Osteocyte (in vitro differentiated cells): ENCODE data around the gene ANP32A. TPM values are rescaled to one million over a fixed set of nuclear protein-coding genes. Genes with fewer than 3 reads are reported as not detected.

Source experiments
- DNase-seq: peaks from one replicate; pipeline ENCODE4 v3.0.0; 2021; ENCODE audit warnings: mixed read lengths; ENCODE audit not compliant: unreplicated experiment; ENCODE audit errors: extremely low spot score
- H3K27ac Mint-ChIP-seq: one replicate; pipeline ENCODE4 v1.8.0; 2021; ENCODE audit warnings: mild to moderate bottlenecking, mixed read lengths; ENCODE audit not compliant: unreplicated experiment
- H3K27me3 Mint-ChIP-seq: one replicate; pipeline ENCODE4 v1.8.0; 2021; ENCODE audit warnings: mixed read lengths; ENCODE audit not compliant: unreplicated experiment
- H3K36me3 Mint-ChIP-seq: one replicate; pipeline ENCODE4 v1.8.0; 2021; ENCODE audit warnings: mixed read lengths; ENCODE audit not compliant: unreplicated experiment
- H3K4me1 Mint-ChIP-seq: one replicate; pipeline ENCODE4 v1.8.0; 2021; ENCODE audit warnings: mixed read lengths; ENCODE audit not compliant: unreplicated experiment
- H3K4me3 Mint-ChIP-seq: one replicate; pipeline ENCODE4 v1.8.0; 2021; ENCODE audit warnings: mild to moderate bottlenecking, moderate library complexity, mixed read lengths; ENCODE audit not compliant: unreplicated experiment
- H3K9me3 Mint-ChIP-seq: one replicate; pipeline ENCODE4 v1.8.0; 2021; ENCODE audit warnings: mixed read lengths; ENCODE audit not compliant: unreplicated experiment
- CTCF ChIP-seq: fragments of 200-600 bp; sonication (generic); IDR thresholded peaks from 2 replicates; pipeline ENCODE4 v1.5.0; 2021; ENCODE audit warnings: antibody characterized with exemption, mild to moderate bottlenecking, moderate library complexity
- total RNA-seq: library from RNA; stranded (reverse); gene quantifications from 2 replicates; pipeline ENCODE4 v1.2.1, GENCODE V29; 2021

Gene ANP32A
- total RNA-seq, 1 donor from 2014 or later = 155 TPM

GRCh38 chr15:68781766-68782588 lies 38.7 kb downstream of the ANP32A start:
- Mint-ChIP-seq H3K36me3 (peaks cover 68% of the 10 kb centered on the region), H3K4me1 (no peaks in the 10 kb centered on the region), H3K27ac (peak overlapping the region; percentile 53), H3K9me3 (no peaks in the 10 kb centered on the region), H3K27me3 (no peaks in the 10 kb centered on the region), H3K4me3 (no peak overlapping the region)
- no peak for TF ChIP-seq CTCF
- DNase-seq = no peak

- Mint-ChIP-seq H3K9me3 (no peaks in the 10 kb centered on the region), H3K4me3 (no peak overlapping the region), H3K27me3 (no peaks in the 10 kb centered on the region), H3K27ac (no peak overlapping the region), H3K36me3 (peaks cover 64% of the 10 kb centered on the region), H3K4me1 (no peaks in the 10 kb centered on the region)
- no peak for DNase-seq
- TF ChIP-seq CTCF = no peak
Measured at GRCh38 chr15:68781217-68781616, 39.5 kb downstream of the ANP32A start.

- H3K36me3 Mint-ChIP-seq = peaks cover 49% of the 10 kb centered on the region
- no peaks in the 10 kb centered on the region for H3K4me1 Mint-ChIP-seq
- H3K4me3 Mint-ChIP-seq = no peak overlapping the region
- DNase-seq = no peak
- H3K9me3 Mint-ChIP-seq = peaks cover 5% of the 10 kb centered on the region
- TF ChIP-seq CTCF = peak; percentile 31
- H3K27ac Mint-ChIP-seq = no peak overlapping the region
- no peaks in the 10 kb centered on the region for H3K27me3 Mint-ChIP-seq
Measured at GRCh38 chr15:68778876-68779275, 41.8 kb downstream of the ANP32A start.

- Mint-ChIP-seq H3K4me3 (no peak overlapping the region), H3K36me3 (peaks cover 35% of the 10 kb centered on the region), H3K27ac (no peak overlapping the region), H3K4me1 (no peaks in the 10 kb centered on the region), H3K27me3 (peaks cover 5% of the 10 kb centered on the region), H3K9me3 (peaks cover 5% of the 10 kb centered on the region)
- no peak for TF ChIP-seq CTCF
- DNase-seq = peak; percentile 59
Measured at GRCh38 chr15:68776477-68777270, 44.0 kb downstream of the ANP32A start.
